A549 treated with Hydrocortisone at 1 μM for 4 hours (cell line): ENCODE data around the gene PAQR4. TPM values are rescaled to one million over a fixed set of nuclear protein-coding genes. Genes with fewer than 3 reads are reported as not detected.

Experiments
- total RNA-seq: library from RNA; stranded (reverse); fragments of 200-300 nt; extraction: Qiagen RNA extraction; gene quantifications from 5 replicates; pipeline ENCODE4 v1.2.3, GENCODE V29; 2022

Gene PAQR4
- total RNA-seq, result 35.2 to 44.7 TPM (median 43.1 TPM) in 5 replicates

DNA sequence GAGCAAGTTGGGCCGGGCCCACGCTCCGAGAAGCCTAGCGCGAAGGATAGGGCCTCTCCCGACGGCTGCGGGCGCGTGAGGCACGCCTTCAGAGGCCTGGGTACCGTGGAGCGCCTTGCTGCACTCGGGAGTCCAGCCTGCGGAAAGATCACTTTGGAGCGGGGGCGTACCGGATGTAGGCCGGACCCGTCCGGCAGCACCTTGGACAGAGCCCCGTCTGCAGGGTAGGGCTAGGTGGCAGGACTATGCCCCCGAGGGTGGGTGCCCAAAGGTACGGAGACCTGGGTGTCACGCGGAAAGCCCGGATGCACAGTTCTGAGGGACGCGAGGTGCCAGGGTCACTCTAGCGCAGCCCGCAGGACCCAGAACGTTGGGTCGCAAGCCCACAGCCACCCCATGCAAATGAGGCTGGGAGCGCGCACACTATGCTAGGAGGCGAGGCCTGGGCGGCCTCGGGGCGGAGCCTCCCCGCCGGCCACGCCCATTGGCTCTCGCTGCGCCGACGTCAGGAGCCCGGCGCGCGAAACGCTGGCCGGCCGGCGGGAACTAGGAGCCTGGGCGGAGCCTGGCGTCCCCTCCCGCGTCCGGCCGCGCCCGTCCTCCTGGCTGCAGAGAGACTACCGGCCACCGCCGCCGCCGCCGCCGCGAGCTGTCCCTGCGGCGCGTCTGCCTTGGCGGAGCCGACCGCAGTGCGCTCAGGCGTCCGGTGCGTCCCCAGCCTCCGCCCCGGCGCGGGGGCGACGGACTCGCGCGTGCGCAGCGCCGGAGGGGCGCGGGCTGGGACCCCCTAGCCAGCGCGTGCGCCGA is at the start of gene PAQR4:
Gene PAQR4 (plus strand): TSS at position 611 of the 807 bp plus-strand sequence. CDS start 327 bp downstream, outside the sequence.

DNA sequence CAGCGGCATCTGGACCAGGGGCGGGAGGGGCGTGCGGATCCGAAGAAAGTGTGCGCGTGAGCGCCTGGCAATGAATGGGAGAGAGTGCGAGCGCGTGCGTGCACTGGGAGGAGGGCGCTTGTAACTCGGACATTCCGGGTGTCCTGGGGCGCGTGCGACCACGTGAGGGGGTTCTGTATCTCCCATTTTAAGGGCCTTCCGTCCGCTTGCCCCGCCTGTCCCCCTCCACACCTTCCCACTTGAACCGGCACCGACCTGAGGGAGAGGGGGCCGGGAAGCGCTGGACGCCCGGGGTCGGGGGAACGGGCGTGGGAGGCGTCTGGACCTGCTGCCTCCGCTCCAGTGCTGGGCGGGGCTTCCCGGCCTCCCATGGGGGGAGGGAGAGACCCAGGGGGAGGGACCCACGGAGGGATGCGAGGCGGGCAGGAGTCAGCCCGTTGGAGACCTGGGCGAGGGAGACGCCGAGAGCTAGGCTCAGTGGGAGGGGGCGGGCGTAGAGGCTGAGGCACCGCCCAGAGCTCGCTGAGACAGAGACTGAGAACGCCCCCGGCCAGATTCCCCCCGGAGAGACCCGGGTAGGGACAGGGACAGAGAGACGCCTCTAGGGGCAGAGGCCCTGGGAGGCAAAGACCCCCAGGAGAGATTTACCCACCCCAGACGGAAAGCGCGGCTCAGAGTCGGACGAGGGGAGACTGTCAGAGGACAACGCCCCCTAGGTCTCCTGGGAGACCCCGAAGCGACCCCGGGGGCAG is 5.2 kb upstream of the PAQR4 start, which contains the start of gene KREMEN2:
Gene KREMEN2 (plus strand): TSS at position 553 of the 752 bp plus-strand sequence. CDS start 246 bp downstream, outside the sequence.

DNA sequence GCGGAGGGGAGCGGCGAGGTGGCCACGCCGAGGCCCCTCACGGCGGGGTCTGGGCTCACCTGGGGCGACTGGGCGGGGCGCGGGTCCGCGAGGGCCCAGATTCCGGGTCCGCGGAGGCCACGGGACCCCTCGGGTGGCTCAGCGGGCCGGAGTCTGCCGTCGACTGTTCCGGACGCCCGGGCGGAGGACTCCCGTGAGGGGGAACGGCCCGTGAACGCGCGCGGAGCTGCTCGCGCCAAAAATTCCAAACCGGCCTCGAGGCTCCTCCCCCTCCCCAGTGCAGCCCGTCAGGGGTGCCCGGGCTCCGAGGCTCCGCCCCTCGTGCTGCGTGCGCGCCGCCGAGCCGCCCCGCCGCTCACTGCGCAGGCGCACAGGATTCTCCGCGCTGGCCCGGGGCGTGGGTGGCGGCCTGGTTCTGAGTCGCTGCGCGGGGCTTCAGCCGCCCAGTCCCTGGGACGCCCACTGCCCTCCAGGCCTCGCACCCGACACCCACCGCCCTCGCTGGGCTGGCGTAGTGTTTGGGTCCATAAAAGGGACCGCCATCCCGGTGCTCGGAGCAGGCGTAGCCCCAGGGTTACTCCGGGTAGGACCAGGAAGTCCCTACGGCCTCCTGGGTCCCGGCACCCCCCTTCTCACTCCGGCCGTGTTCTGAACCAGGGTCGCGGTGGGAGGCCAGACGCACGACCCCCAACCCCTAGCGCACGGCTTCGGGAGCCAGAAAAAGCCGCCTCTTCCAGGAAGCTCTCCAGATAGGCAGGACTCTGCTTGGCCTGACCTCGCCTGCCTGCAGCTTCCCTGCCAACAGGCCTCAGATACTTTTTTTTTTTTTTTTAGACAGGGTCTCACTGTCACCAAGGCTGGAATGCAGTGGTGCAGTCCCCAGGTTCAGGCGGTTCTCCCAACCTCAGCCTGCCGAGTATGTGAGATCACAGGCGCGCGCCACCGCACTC is 11.4 kb downstream of the PAQR4 start, which contains the start of gene PKMYT1:
Gene PKMYT1 (minus strand): TSS at position 220 of the 950 bp plus-strand sequence. CDS start 789 bp downstream, outside the sequence.

DNA sequence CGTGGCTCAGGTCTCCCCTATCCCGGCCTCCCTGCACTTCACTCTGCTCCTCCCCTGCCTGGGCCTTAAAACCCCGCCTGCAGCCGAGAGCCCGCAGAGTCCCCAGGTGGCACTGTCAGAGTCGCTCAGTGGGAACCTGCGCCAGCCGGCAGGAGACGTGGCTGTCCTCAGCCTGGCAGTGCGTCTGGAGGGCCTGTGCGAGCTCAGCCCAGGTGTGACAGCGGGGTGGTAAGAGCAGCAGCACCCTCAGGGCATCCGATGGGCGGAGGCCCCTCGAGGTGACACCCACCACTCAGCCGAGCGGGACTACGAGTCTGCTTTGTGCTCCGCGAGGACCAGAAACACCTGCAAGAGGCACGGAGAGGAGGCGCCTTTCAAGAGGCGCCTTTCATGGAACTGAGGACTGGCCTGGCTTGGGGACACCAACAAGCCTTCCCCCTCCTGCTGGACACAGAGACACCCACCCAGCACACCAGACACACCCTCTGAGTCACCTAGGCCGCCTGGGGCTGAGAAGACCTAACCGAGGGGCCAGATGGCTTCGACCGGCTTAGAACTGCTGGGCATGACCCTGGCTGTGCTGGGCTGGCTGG is 43.8 kb downstream of the PAQR4 start, which contains the start of gene CLDN9:
Gene CLDN9 (plus strand): TSS at position 96 of the 593 bp plus-strand sequence. CDS start 440 bp downstream, at position 536.

GRCh38 chr16:3017794-3018506 is 48.8 kb downstream of the PAQR4 start, which contains the start of gene CLDN6:
Gene CLDN6, minus strand, starts transcription at chr16:3018183. Its CDS starts 2,162 bp downstream, at chr16:3016021.

DNA sequence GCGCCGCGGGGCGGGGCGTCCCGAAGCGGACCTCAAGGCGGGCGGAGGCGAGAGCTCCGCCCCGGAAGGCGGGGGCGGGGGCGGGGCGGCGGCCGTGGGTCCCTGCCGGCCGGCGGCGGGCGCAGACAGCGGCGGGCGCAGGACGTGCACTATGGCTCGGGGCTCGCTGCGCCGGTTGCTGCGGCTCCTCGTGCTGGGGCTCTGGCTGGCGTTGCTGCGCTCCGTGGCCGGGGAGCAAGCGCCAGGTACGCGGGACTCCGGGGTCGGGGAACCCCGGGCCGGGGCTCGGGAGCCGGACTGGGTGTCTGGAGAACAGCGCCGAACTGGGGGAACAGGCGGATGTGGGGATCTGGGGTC is 51.1 kb downstream of the PAQR4 start, which contains the start of gene TNFRSF12A:
Gene TNFRSF12A (plus strand): TSS at position 122 of the 357 bp plus-strand sequence. CDS start 30 bp downstream, at position 152.

Other genes with a start within 250 kb of the PAQR4 start
- gene PRSS27, start 249.1 kb upstream of the PAQR4 start, total RNA-seq, result 0.82 to 2.2 TPM (median 1.8 TPM) in 5 replicates
- 370 to 412 TPM (median 400 TPM) in 5 replicates for gene SRRM2, start 216.7 kb upstream of the PAQR4 start, total RNA-seq
- gene ELOB, start 192.1 kb upstream of the PAQR4 start, total RNA-seq, result 397 to 574 TPM (median 505 TPM) in 5 replicates
- not detected in 5 replicates for gene PRSS33, start 181.8 kb upstream of the PAQR4 start, total RNA-seq
- gene PRSS41, start 170.9 kb upstream of the PAQR4 start, total RNA-seq, result not detected in 5 replicates
- gene PRSS21, start 152.1 kb upstream of the PAQR4 start, total RNA-seq, result 0.16 to 0.32 TPM (median 0.20 TPM) in 3 of 5 replicates, not detected in the others
- gene ZG16B, start 139.0 kb upstream of the PAQR4 start, total RNA-seq, result 0.49 to 0.73 TPM (median 0.59 TPM) in 5 replicates
- 0.84 to 1.2 TPM (median 0.97 TPM) in 5 replicates for gene PRSS22, start 111.2 kb upstream of the PAQR4 start, total RNA-seq
- 44.0 to 53.5 TPM (median 50.4 TPM) in 5 replicates for gene FLYWCH2, start 86.1 kb upstream of the PAQR4 start, total RNA-seq
- gene FLYWCH1, start 57.4 kb upstream of the PAQR4 start, total RNA-seq, result 20.6 to 26.1 TPM (median 25.1 TPM) in 5 replicates
- 1.4 to 2.5 TPM (median 1.9 TPM) in 5 replicates for gene KREMEN2, start 5.1 kb upstream of the PAQR4 start, total RNA-seq
- 64.8 to 93.9 TPM (median 88.9 TPM) in 5 replicates for gene PKMYT1, start 11.1 kb downstream of the PAQR4 start, total RNA-seq
- 0.33 to 0.55 TPM (median 0.47 TPM) in 5 replicates for gene CLDN9, start 43.6 kb downstream of the PAQR4 start, total RNA-seq
- 0.25 to 0.44 TPM (median 0.39 TPM) in 5 replicates for gene CLDN6, start 48.8 kb downstream of the PAQR4 start, total RNA-seq
- gene TNFRSF12A, start 51.0 kb downstream of the PAQR4 start, total RNA-seq, result 375 to 617 TPM (median 546 TPM) in 5 replicates
- 159 to 256 TPM (median 229 TPM) in 5 replicates for gene HCFC1R1, start 54.6 kb downstream of the PAQR4 start, total RNA-seq
- 27.8 to 35.7 TPM (median 33.0 TPM) in 5 replicates for gene THOC6, start 54.7 kb downstream of the PAQR4 start, total RNA-seq
- gene BICDL2, start 67.6 kb downstream of the PAQR4 start, total RNA-seq, result not detected in 5 replicates
- gene MMP25, start 77.2 kb downstream of the PAQR4 start, total RNA-seq, result 0.86 to 1.2 TPM (median 0.90 TPM) in 5 replicates
- 21.6 to 38.9 TPM (median 24.5 TPM) in 5 replicates for gene IL32, start 96.3 kb downstream of the PAQR4 start, total RNA-seq
- not detected in 5 replicates for gene ZSCAN10, start 129.9 kb downstream of the PAQR4 start, total RNA-seq
- gene ZNF205, start 143.2 kb downstream of the PAQR4 start, total RNA-seq, result 13.0 to 14.7 TPM (median 14.4 TPM) in 5 replicates
- gene ZNF213, start 165.7 kb downstream of the PAQR4 start, total RNA-seq, result 9.7 to 12.0 TPM (median 11.8 TPM) in 5 replicates
- gene OR1F1, start 218.9 kb downstream of the PAQR4 start, total RNA-seq, result 0.15 to 0.44 TPM (median 0.31 TPM) in 5 replicates